Stimulated activated naive B cell treated with anti-CD40 and anti-IgM and Interleukin-4, amounts not matched to agents 10 μg/mL and 1 μg/mL and 100 μg/mL, for 72 hours (primary cell): Measurements from ENCODE around the gene MPRIP.
"Not testable (repeated sequence)": the region's sequence is repeated elsewhere in the genome, so short reads cannot be mapped to it uniquely, and the experiment has no call there.

Experiments
- ATAC-seq, 2 donors: fragments of 150-1000 bp; cut with Tn5 transposase; replicated peaks; 2 replicates each; pipeline ENCODE4 v1.10.0; 2021; ENCODE audit warnings: moderate library complexity in 1 of 2
- DNase-seq: peaks from one replicate; pipeline ENCODE4 v3.0.0; 2021
- H3K27ac Mint-ChIP-seq: one replicate; pipeline ENCODE4 v1.8.0; 2022; ENCODE audit warnings: mild to moderate bottlenecking, mixed read lengths
- H3K27me3 Mint-ChIP-seq, 2 donors: one replicate each; pipeline ENCODE4 v1.8.0; 2022; ENCODE audit warnings: mixed read lengths in 2 of 2
- H3K36me3 Mint-ChIP-seq, 2 donors: one replicate each; pipeline ENCODE4 v1.8.0; 2022; ENCODE audit warnings: mixed read lengths in 2 of 2, mild to moderate bottlenecking in 1 of 2
- H3K4me1 Mint-ChIP-seq, 2 donors: one replicate each; pipeline ENCODE4 v1.8.0; 2022; ENCODE audit warnings: mixed read lengths in 2 of 2, mild to moderate bottlenecking in 1 of 2
- H3K4me3 Mint-ChIP-seq, 2 donors: one replicate each; pipeline ENCODE4 v1.8.0; 2022; ENCODE audit warnings: mild to moderate bottlenecking in 2 of 2, mixed read lengths in 2 of 2, moderate library complexity in 1 of 2
- H3K9me3 Mint-ChIP-seq, 2 donors: one replicate each; pipeline ENCODE4 v1.8.0; 2022; ENCODE audit warnings: mixed read lengths in 2 of 2, mild to moderate bottlenecking in 1 of 2

The MPRIP gene

GRCh38 chr17:17172990-17173389 lies 130.7 kb downstream of the MPRIP start:
- Mint-ChIP-seq H3K9me3 (no peaks in the 10 kb centered on the region), H3K27ac (no peak overlapping the region), H3K4me3 (no peak overlapping the region), H3K36me3 (peaks cover 66 to 68% of the 10 kb centered on the region in 2 donors), H3K27me3 (no peaks in the 10 kb centered on the region), H3K4me1 (peaks cover 20 to 35% of the 10 kb centered on the region in 2 donors)
- ATAC-seq (no peak), DNase-seq (no peak)

GRCh38 chr17:17173921-17174320 lies 131.7 kb downstream of the MPRIP start:
- Mint-ChIP-seq H3K27ac (no peak overlapping the region), H3K27me3 (no peaks in the 10 kb centered on the region), H3K9me3 (no peaks in the 10 kb centered on the region), H3K4me3 (no peak overlapping the region), H3K36me3 (peaks cover 63% of the 10 kb centered on the region in 2 donors), H3K4me1 (peaks cover 21 to 42% of the 10 kb centered on the region in 2 donors)
- DNase-seq (no peak), ATAC-seq (no peak)

GRCh38 chr17:17175340-17175739 lies 133.1 kb downstream of the MPRIP start:
- H3K27ac Mint-ChIP-seq, result no peak overlapping the region
- peaks cover 27 to 55% of the 10 kb centered on the region in 2 donors for H3K4me1 Mint-ChIP-seq
- ATAC-seq (no peak), DNase-seq (no peak)
- H3K27me3 Mint-ChIP-seq, result no peaks in the 10 kb centered on the region
- no peaks in the 10 kb centered on the region for H3K9me3 Mint-ChIP-seq
- H3K36me3 Mint-ChIP-seq, result peaks cover 64 to 73% of the 10 kb centered on the region in 2 donors
- H3K4me3 Mint-ChIP-seq, result no peak overlapping the region

GRCh38 chr17:17175917-17176316 lies 133.7 kb downstream of the MPRIP start:
- H3K27me3 Mint-ChIP-seq, result no peaks in the 10 kb centered on the region
- DNase-seq, result peak; percentile 57
- peak overlapping the region; percentile 11 to 28 for H3K4me3 Mint-ChIP-seq
- peak; percentile 83 to 87 for ATAC-seq
- H3K27ac Mint-ChIP-seq, result peak overlapping the region; percentile 79
- H3K9me3 Mint-ChIP-seq, result no peaks in the 10 kb centered on the region
- peaks cover 32 to 61% of the 10 kb centered on the region in 2 donors for H3K4me1 Mint-ChIP-seq
- H3K36me3 Mint-ChIP-seq, result peaks cover 69 to 78% of the 10 kb centered on the region in 2 donors

- Mint-ChIP-seq H3K27ac (peak overlapping the region; percentile 79), H3K27me3 (no peaks in the 10 kb centered on the region), H3K4me3 (peak overlapping the region; percentile 11 to 28), H3K9me3 (no peaks in the 10 kb centered on the region), H3K4me1 (peaks cover 34 to 65% of the 10 kb centered on the region in 2 donors), H3K36me3 (peaks cover 67 to 76% of the 10 kb centered on the region in 2 donors)
- no peak for DNase-seq
- ATAC-seq, result no peak
These were observed 134.1 kb downstream of the MPRIP start for GRCh38 chr17:17176341-17176740.

GRCh38 chr17:17177176-17177575 lies 134.9 kb downstream of the MPRIP start:
- Mint-ChIP-seq H3K36me3 (peaks cover 68 to 77% of the 10 kb centered on the region in 2 donors), H3K27me3 (no peaks in the 10 kb centered on the region), H3K4me1 (peaks cover 41 to 73% of the 10 kb centered on the region in 2 donors), H3K4me3 (no peak overlapping the region), H3K9me3 (no peaks in the 10 kb centered on the region), H3K27ac (peak overlapping the region; percentile 37)
- no peak for DNase-seq
- ATAC-seq, result no peak

- Mint-ChIP-seq H3K4me3 (peak overlapping the region; percentile 11 to 56), H3K36me3 (peaks cover 59 to 64% of the 10 kb centered on the region in 2 donors), H3K27ac (peak overlapping the region; percentile 76), H3K4me1 (peaks cover 42 to 76% of the 10 kb centered on the region in 2 donors), H3K9me3 (no peaks in the 10 kb centered on the region), H3K27me3 (no peaks in the 10 kb centered on the region)
- ATAC-seq, result peak; percentile 72 to 73
- no peak for DNase-seq
These were observed 137.1 kb downstream of the MPRIP start for GRCh38 chr17:17179371-17179827.

- Mint-ChIP-seq H3K9me3 (no peaks in the 10 kb centered on the region), H3K36me3 (peaks cover 63 to 64% of the 10 kb centered on the region in 2 donors), H3K4me3 (peak overlapping the region in 1 of 2 donors; percentile 49), H3K4me1 (peaks cover 45 to 76% of the 10 kb centered on the region in 2 donors), H3K27ac (peak overlapping the region; percentile 76), H3K27me3 (no peaks in the 10 kb centered on the region)
- DNase-seq (no peak), ATAC-seq (no peak)
These were observed 137.9 kb downstream of the MPRIP start for GRCh38 chr17:17180141-17180603.

- Mint-ChIP-seq H3K27me3 (no peaks in the 10 kb centered on the region), H3K4me1 (peaks cover 45 to 76% of the 10 kb centered on the region in 2 donors), H3K4me3 (peak overlapping the region in 1 of 2 donors; percentile 49), H3K36me3 (peaks cover 62 to 69% of the 10 kb centered on the region in 2 donors), H3K27ac (peak overlapping the region; percentile 94), H3K9me3 (no peaks in the 10 kb centered on the region)
- no peak for DNase-seq
- ATAC-seq, result no peak
These were observed 138.7 kb downstream of the MPRIP start for GRCh38 chr17:17180741-17181525.

GRCh38 chr17:17181666-17182597 lies 139.7 kb downstream of the MPRIP start:
- peak; percentile 82 to 83 for ATAC-seq
- Mint-ChIP-seq H3K27me3 (no peaks in the 10 kb centered on the region), H3K9me3 (no peaks in the 10 kb centered on the region), H3K36me3 (peaks cover 54 to 61% of the 10 kb centered on the region in 2 donors), H3K4me1 (peaks cover 39 to 75% of the 10 kb centered on the region in 2 donors), H3K4me3 (peak overlapping the region; percentile 76 to 79), H3K27ac (peak overlapping the region; percentile 94)
- peak; percentile 22 for DNase-seq

- H3K4me3 Mint-ChIP-seq, result peak overlapping the region in 1 of 2 donors; percentile 79
- peak overlapping the region; percentile 94 for H3K27ac Mint-ChIP-seq
- H3K27me3 Mint-ChIP-seq, result no peaks in the 10 kb centered on the region
These were observed 140.4 kb downstream of the MPRIP start for GRCh38 chr17:17182598-17183136.

GRCh38 chr17:17183744-17184143 lies 141.5 kb downstream of the MPRIP start:
- ATAC-seq, result no peak

More at GRCh38 chr17:17182598-17183136, 140.4 kb downstream of the MPRIP start:
- Mint-ChIP-seq H3K9me3 (no peaks in the 10 kb centered on the region), H3K4me1 (peaks cover 39 to 75% of the 10 kb centered on the region in 2 donors), H3K36me3 (peaks cover 51 to 61% of the 10 kb centered on the region in 2 donors)
- ATAC-seq (peak; percentile 10 to 16), DNase-seq (no peak)

GRCh38 chr17:17184985-17185757 lies 142.9 kb downstream of the MPRIP start:
- H3K4me1 Mint-ChIP-seq, result peaks cover 30 to 57% of the 10 kb centered on the region in 2 donors
- ATAC-seq, result peak; percentile 26 to 66
- peaks cover 37 to 52% of the 10 kb centered on the region in 2 donors for H3K36me3 Mint-ChIP-seq
- not testable (repeated sequence) for H3K27me3 Mint-ChIP-seq, H3K9me3 Mint-ChIP-seq, DNase-seq
- peak overlapping the region; percentile 41 to 44 for H3K4me3 Mint-ChIP-seq
- peak overlapping the region; percentile 56 for H3K27ac Mint-ChIP-seq

More at GRCh38 chr17:17183744-17184143, 141.5 kb downstream of the MPRIP start:
- H3K27me3 Mint-ChIP-seq, result no peaks in the 10 kb centered on the region
- peaks cover 45 to 61% of the 10 kb centered on the region in 2 donors for H3K36me3 Mint-ChIP-seq
- no peak overlapping the region for H3K4me3 Mint-ChIP-seq
- peaks cover 36 to 69% of the 10 kb centered on the region in 2 donors for H3K4me1 Mint-ChIP-seq
- H3K27ac Mint-ChIP-seq, result no peak overlapping the region
- DNase-seq, result no peak
- H3K9me3 Mint-ChIP-seq, result no peaks in the 10 kb centered on the region
